ENCODE results near the gene DDX56.

DDX56 gene, protein sequence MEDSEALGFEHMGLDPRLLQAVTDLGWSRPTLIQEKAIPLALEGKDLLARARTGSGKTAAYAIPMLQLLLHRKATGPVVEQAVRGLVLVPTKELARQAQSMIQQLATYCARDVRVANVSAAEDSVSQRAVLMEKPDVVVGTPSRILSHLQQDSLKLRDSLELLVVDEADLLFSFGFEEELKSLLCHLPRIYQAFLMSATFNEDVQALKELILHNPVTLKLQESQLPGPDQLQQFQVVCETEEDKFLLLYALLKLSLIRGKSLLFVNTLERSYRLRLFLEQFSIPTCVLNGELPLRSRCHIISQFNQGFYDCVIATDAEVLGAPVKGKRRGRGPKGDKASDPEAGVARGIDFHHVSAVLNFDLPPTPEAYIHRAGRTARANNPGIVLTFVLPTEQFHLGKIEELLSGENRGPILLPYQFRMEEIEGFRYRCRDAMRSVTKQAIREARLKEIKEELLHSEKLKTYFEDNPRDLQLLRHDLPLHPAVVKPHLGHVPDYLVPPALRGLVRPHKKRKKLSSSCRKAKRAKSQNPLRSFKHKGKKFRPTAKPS

DNA sequence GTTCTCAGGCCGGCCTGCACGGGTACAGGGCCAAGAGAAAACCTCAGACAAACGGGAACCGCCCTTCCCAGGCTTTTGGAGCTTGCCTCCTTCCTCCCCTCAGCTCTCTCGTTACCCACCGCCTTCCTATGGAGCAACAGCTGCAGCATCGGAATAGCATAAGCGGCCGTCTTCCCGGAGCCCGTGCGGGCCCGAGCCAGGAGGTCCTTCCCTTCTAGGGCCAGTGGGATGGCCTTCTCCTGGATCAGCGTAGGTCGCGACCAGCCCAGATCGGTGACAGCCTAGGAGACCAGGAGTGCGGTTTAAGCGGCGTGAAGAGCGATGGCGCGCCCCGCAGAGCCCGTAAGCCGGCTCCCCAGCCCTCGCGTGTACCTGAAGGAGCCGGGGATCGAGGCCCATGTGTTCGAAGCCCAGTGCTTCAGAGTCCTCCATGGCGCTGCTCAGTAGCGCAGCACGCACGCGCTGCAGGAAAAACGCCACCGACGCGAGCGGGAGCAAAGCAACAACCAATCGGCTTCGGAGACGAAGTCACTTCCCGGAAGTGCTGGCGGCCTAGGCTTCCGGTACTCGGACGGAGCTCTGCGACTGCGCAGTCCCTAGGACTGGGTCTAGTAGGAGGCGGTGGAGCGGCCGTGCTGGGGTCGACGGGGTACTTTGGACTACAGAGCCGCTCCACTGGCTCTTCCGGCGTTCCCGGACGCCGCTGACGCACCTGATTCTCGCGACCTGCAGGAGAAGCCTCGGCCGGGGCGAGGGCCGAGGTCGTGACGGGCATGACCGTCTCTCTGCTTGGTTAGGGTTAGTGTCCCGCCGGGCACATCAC, at the start of gene DDX56:
Gene DDX56, minus strand, starts transcription at position 445 of the 823 bp plus-strand sequence. Its CDS starts 13 bp downstream, at position 432.
- DNase-seq (ENCODE audit: low spot score): peak; percentile 97

DNA sequence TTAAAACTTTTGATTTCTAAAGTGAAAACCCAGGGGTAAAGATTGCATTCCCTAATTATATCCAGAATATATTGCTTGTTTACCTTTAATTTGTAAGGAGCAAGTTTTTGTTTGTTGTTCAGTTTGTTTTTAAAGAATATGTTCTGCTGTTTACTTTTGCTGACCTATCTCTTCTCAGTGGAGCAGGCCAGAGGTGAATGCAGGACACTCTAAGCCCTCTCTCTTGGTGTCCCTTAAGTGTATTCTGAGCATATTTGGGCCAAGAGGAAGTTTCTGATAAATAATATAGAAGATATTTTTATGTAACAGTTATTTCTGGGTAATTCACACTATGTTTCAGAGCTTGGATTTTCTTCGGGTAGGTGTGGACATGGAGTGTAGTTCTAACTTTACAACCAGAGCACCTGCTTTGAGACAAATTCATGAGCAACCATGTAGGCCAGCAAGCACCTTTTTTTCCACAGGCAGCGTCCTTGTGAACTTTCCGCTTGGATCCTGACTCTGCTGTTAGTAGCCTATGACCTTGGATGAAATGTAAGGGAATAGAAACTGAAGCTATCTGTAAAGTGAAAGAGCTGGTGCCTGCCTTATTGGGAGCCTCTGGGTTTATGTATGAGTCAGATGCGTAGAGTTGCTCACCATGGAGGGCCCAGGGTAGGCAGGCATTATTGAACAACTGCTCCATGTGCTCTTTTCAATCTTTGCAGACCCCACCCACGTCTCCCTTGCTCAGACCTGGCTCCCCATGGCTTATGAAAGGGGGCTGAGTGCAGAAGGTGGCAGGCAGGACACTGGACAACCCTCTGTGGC, 48.8 kb upstream of the DDX56 start:
- DNase-seq (ENCODE audit: low spot score): no peak

GRCh38 chr7:44621750-44622103, 48.0 kb upstream of the DDX56 start:
- DNase-seq (ENCODE audit: low spot score): no peak

DNA sequence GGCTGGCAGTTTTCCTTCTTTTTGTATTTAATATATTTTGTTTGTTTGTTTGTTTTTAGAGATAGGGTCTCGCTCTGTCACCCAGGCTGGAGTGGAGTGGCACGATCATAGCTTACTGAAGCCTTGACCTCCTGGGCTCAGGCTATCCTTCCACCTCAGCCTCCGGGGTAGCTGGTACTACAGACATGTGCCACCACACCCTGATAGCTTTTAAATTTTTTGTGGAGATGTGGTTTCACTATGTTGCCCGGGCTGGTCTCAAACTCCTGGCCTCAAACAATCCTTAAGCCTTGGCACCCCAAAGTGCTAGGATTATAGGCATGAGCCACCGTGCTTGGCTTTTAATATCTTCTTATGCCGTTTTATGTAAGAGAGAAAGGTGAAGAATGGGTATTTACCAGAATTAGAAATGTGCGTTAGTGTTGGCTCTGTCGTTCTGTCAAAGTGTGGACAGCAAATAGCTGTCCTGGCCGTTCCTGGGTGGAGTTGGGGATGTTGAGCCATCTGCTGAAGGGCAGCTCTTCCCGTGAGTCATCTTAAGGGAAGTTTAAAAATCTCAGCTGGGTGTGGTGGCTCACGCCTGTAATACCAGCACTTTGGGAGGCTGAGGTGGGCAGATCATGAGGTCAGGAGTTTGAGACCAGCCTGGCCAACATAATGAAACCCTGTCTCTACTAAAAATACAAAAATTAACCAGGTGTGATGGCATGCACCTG, 47.5 kb upstream of the DDX56 start:
- DNase-seq (ENCODE audit: low spot score): no peak

- DNase-seq (ENCODE audit: low spot score): no peak
Observed at GRCh38 chr7:44618753-44619152, 45.0 kb upstream of the DDX56 start.

- no peak for DNase-seq (ENCODE audit: low spot score)
Observed at GRCh38 chr7:44618045-44618444, 44.3 kb upstream of the DDX56 start.

- DNase-seq (ENCODE audit: low spot score): no peak
Observed at GRCh38 chr7:44617225-44617890, 43.6 kb upstream of the DDX56 start.

GRCh38 chr7:44616545-44616944, 42.8 kb upstream of the DDX56 start:
- no peak for DNase-seq (ENCODE audit: low spot score)

DNA sequence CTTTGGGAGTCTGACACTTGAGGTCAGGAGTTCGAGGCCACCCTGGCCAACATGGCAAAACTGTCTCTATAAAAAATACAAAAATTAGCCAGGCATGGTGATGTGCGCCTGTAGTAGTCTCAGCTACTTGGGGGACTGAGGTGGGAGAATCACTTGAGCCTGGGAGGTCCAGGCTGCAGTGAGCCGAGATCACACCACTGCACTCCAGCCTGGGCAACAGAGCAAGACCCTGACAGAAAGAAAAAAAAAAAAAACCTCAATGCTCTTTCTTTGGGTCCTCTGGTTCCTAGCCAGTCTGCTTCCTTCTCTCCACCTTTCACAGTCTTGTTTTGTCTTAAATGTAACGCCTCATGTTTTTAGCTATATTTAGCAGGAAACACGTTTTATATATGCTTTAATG, 42.1 kb upstream of the DDX56 start:
- no peak for DNase-seq (ENCODE audit: low spot score)

DNA sequence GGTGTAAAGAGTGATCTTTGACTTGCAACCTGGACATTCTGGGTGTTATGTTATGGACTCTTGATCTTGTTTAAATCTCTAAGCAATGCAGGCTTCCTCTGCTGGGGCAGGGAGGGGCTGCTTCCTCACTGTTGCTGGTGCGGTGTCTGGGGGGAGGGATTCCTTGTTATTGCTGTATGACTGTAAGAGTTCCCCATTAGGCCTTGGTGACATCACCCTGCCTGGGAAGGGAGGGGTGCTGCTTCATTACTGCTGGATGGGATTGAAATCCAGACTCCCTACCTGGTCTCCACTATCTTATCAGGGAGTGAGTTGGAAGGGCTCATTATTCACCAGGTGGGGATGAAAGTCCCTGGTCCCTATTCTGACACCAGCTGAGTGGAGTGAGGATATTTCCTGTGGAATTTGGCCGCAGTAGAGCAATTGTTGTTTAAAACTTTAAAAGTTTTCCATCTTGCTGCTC, 41.5 kb upstream of the DDX56 start:
- DNase-seq (ENCODE audit: low spot score): no peak

DNA sequence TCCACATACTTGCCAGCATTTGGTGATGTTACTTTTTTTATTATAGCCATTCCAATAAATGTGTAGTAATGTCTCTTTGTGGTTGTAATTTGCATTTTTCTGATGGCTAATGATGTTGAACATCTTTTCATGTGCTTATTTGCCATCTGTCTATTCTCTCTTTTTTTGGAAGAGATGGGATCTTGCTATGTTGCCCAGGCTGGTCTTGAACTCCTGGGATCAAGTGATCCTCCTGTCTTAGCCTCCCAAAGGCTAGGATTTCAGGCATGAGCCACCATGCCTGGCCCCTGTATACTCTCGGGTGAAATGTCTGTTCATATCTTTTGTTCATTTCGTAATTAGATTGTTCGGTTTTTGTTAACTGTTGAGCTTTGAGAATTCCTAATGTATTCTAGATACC, 36.1 kb upstream of the DDX56 start:
- DNase-seq (ENCODE audit: low spot score): no peak

GRCh38 chr7:44608916-44609648, 35.4 kb upstream of the DDX56 start:
- DNase-seq (ENCODE audit: low spot score): no peak

DNA sequence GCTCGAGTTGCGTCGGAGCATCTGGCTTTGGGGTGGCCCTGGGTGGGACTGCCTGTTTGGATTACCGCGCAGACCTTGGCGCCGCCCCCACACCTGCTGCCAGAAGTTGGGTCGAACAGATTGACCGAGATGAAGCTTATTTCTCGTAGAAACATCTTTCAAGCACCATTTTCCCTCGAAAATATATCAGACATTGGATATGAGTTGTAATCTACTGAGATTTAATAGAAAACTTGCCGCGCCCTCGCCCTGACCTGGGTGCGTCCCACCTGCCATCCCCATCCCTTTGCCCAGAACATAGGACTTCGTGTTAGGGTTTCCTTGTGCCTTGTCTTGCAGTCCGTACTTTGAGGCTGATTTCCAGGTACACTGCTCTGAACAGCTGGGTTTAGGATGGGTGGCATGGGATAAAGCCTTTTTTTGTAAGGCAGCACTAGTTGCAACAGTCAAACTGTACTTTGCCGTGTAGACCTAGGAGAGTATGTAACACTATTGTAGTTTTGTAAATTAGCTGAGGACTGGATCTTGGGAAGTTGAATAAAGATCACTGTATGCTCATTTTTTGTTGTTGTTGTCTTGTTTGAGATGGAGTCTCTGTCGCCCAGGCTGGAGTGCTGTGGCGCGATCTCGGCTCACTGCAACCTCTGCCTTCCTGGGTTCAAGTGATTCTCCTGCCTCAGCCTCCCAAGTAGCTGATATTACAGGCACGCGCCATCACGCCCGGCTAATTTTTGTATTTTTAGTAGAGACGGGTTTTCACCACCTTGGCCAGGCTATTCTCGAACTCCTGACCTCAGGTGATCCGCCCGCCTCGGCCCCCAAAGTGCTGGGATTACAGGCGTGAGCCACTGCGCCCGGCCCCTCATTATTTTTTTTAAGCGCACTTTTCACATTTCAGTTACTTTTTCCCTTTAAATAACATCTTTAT, 33.7 kb upstream of the DDX56 start:
- peak; percentile 26 for DNase-seq (ENCODE audit: low spot score)

GRCh38 chr7:44606341-44607140, 32.8 kb upstream of the DDX56 start, which contains the start of gene OGDH:
Gene OGDH (plus strand): TSS chr7:44606627. CDS start chr7:44624344, 17,717 bp downstream.
- peak; percentile 99 for DNase-seq (ENCODE audit: low spot score)

- DNase-seq (ENCODE audit: low spot score): no peak
Observed at GRCh38 chr7:44604941-44605340, 31.2 kb upstream of the DDX56 start.

DNA sequence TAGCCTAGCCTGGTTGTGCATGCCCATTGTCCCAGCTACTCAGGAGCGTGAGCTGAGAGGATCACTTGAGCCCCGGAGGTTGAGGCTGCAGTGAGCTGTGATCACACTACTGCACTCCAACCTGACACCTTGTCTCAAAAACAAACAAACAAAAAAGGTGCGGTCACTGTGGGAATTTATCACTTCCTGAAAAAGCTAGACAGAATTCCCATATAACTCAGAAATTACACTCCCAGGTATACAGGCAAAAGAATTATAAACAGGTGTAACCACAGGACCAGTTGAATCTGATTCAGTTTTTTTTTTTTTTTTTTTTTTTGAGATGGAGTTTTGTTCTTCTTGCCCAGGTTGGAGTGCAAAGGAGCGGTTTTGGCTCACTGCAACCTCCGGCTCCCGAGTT, 29.5 kb upstream of the DDX56 start:
- no peak for DNase-seq (ENCODE audit: low spot score)

DNA sequence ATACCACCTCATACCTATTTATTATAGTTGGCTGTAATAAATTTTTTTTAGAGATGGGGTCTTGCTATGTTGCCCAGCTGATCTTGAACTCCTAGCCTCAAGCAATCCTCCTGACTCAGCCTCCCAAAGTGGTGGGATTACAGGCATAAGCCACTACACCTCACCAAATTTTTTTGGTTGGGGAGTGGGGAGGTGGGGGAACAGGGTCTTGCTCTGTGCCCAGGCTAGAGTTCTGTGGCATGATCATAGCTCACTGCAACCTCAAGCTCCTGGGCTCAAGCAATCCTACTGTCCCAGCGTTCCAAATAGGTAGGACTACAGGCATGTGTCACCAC, 28.8 kb upstream of the DDX56 start:
- DNase-seq (ENCODE audit: low spot score): no peak

DNA sequence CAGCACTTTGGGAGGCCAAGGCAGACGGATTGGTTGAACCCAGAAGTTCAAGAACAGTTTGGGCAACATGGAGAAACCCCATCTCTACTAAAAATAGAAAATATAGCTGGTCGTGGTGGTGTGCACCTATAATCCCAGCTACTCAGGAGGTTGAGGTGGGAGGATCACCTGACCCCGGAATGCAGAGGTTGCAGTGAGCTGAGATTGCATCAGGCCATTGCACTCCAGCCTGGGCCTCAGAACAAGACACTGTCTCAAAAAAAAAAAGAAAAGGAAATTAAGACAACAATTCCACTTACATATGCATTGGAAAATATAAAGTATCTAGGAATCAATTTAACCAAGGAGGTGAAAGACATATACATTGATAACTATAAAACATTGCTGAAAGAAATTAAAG, 25.5 kb upstream of the DDX56 start:
- no peak for DNase-seq (ENCODE audit: low spot score)

All from Ammon's horn (tissue), 1 donor.